GM13977 (cell line): ENCODE data around the gene VSIG8.
"Not testable (repeated sequence)": the region's sequence is repeated elsewhere in the genome, so short reads cannot be mapped to it uniquely, and the experiment has no call there.

Experiments
- DNase-seq: peaks from one replicate; pipeline ENCODE4 v3.0.0; 2012; ENCODE audit warnings: low spot score
- CTCF ChIP-seq: IDR thresholded peaks from 2 replicates; pipeline ENCODE4 v1.5.1; 2012; ENCODE audit warnings: mild to moderate bottlenecking, control low read depth; ENCODE audit not compliant: insufficient read depth; ENCODE audit errors: extremely low read depth, missing control alignments
- in situ Hi-C: fragments of 300-500 bp; cut with MboI; formaldehyde crosslinking; loops from one replicate; pipeline ENCODE4 v1.12.0; 2022; ENCODE audit warnings: low sequenced_read_pairs, low pct_unique_long_range_greater_than_20kb, mixed read lengths, inconsistent platforms; ENCODE audit not compliant: unreplicated experiment

VSIG8 gene, protein sequence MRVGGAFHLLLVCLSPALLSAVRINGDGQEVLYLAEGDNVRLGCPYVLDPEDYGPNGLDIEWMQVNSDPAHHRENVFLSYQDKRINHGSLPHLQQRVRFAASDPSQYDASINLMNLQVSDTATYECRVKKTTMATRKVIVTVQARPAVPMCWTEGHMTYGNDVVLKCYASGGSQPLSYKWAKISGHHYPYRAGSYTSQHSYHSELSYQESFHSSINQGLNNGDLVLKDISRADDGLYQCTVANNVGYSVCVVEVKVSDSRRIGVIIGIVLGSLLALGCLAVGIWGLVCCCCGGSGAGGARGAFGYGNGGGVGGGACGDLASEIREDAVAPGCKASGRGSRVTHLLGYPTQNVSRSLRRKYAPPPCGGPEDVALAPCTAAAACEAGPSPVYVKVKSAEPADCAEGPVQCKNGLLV

GRCh38 chr1:159862557-159862956 is at the start of gene VSIG8:
TSS of gene VSIG8 (minus strand) at chr1:159862657. CDS start at chr1:159862521, 136 bp downstream.
- DNase-seq = no peak
- in situ Hi-C loops = no loop called here
- no peak for TF ChIP-seq CTCF

DNA sequence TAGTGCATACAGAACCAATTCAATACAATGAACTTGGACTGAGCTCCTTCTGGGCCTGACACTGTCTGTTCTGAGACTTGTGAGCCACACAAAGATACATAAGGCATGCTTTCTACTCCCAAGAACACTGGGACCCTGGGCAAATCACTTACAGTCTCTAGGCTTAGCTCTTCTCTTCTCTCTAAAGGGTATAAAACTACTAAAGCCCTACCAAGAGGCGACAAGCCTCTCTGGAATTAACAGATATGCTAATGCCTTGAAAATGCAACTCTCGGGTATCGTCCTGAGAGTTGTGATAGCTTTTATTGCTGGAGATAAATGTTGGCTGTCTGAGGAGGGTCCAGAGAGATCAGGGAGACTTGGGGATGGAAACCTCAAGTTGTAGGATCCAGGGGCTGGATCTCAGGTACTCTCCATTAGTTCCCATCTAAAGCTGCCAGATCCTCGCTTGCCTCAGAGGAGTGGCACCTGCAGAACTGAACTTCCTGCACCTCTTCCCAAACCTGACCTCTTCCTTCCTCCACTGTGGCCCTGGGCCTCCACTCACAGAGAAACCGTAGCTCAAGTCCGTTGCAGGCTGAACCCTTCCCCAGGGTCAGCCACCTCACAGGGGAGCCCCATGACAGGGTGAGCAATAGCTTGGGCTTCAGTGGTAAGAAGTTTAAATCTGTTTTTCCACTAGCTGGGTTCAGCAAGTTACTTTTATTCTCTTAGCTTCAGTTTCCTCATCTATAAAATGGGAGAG is 49.0 kb upstream of the VSIG8 start:
- in situ Hi-C loops = no loop called here
- no peak for DNase-seq
- no peak for TF ChIP-seq CTCF

DNA sequence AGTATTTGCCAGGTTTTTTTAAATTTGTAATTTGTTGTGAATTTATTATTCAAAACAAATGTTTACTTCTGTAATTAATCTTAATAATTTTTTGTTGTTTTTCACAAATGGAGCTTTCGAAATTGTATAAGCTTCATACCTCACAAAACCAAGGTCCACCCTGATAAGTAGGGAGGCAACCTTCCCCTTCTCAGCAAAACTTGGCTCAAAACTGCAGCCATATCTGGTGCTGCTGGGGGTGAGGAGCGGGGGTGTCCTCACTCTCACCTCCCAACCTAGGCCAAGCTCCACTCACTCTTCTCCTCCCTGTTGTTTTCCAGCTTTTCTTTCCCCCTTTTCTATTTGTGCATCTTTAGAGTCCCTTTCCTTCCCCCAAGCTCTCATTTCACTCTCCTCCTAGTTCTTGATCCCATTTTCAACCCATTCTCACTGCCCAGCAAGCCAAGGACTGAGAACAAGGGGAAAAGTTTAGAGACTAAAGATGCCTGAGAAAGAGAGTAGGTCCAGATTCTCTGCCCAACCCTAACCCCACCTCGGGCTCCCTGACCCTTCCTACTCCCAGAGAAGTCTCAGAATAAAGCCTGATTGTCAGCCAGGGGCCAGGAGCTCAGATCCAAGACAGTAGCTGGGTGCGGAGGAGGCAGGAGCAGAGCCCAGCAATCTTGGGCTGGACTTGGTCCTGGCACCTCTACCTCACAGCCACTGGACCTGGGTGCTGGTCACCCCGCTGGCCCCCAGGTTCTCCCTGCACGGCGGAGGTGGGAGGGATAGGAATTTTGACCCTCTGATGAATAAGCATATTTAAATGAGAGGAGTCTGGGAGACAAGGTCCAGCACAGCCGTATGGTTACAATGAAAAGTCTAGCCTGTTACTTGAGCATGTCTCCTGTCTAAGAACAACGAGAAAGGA is 45.8 kb upstream of the VSIG8 start:
- in situ Hi-C loops = no loop called here
- no peak for DNase-seq
- TF ChIP-seq CTCF = no peak

GRCh38 chr1:159906960-159907359 is 44.5 kb upstream of the VSIG8 start:
- TF ChIP-seq CTCF = no peak
- no peak for DNase-seq
- in situ Hi-C loops = no loop called here

DNA sequence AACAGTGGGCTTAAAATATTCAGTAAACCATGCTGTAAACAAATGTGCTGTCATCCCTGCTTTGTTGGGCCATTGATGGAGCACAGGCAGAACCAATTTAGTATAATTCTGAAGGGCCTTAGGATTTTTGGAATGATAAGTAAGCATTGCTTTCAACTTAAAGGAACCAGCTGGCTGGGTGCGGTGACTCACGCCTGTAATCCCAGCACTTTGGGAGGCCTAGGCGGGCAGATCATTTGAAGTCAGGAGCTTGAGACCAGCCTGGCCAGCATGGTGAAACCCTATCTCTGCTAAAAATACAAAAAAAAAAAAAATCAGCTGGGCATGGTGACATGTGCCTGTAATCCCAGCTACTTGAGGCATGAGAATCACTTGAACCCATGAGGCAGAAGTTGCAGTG is 41.6 kb upstream of the VSIG8 start:
- in situ Hi-C loops, DNase-seq: not testable (repeated sequence)

DNA sequence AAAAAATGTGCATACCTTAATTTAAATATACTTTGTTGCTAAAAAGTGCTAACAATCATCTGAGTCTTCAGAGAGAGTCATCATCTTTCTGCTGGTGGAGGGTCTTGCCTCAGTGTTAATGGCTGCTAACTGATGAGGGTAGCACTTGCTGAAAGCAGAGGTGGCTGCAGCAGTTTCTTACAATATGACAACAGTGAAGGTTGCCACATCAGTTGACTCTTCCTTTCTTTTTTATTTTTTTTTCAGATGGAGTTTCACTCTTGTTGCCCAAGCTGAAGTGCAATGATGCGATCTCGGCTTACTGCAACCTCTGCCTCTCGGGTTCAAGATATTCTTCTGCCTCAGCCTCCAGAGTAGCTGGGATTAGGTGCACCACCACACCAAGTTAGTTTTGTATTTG is 40.1 kb upstream of the VSIG8 start:
- TF ChIP-seq CTCF = no peak
- in situ Hi-C loops = no loop called here
- no peak for DNase-seq
